ENCODE results near the gene EFTUD2.
"Not testable (repeated sequence)": the region's sequence is repeated elsewhere in the genome, so short reads cannot be mapped to it uniquely, and the experiment has no call there.

The EFTUD2 gene

GRCh38 chr17:44899074-44899782, at the start of gene EFTUD2:
Gene EFTUD2 (minus strand): TSS chr17:44899445. CDS start chr17:44894521, 4,924 bp downstream.
- DNase-seq (ENCODE audit: low read depth): peak; percentile 66
- H3K4me3 ChIP-seq (ENCODE audit: low read depth, low read length): peak within 1 kb of the TSS; percentile 84

GRCh38 chr17:44948315-44948795, 49.1 kb upstream of the EFTUD2 start:
- peak overlapping the region; percentile 89 for H3K4me3 ChIP-seq (ENCODE audit: low read depth, low read length)
- DNase-seq (ENCODE audit: low read depth): no peak

DNA sequence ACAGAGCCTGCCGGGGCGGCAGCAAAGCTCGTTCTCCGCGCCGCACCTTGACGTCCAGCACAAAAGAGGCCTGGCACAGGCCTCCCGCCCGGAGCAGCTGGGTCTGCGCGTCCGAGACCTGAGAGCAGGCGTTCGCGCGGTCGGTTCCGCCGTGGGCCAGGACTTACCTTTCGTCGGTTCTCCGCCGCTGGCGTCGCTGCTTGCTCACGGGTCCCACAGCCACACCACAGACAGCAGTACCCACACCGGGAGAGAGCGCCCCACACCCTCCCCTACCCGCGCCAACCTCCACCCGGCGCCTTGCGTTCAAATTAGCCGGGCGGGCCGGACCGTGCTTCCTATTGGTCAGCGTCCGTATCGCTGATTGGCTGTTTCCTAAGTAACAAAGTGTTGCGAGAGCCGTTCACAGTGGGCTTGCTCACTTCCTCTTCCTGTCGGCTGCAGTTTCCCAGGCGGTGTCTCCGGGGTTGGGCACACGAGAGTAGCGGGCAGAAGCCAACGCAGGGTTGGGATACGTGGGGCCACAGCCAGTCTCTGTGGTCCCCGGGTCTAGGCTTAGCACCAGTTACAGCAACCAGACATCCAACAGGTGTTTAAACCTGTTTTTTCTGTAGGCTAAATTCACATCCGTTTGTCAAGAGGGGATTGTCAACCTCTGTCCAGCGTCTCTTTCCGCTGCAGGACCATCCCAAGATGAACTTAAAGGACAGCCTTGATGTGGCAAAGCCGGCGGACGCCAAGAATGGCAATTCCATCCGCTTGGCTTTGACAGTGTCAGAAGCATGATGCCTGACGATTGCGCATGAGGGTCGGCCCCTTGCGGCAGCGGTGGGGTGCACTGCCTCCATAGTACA, 48.4 kb upstream of the EFTUD2 start, which contains the start of gene KIF18B:
Gene KIF18B (minus strand): TSS at position 313 of the 854 bp plus-strand sequence. CDS start 11,429 bp downstream, outside the sequence.
- peak within 1 kb of the TSS; percentile 89 for H3K4me3 ChIP-seq (ENCODE audit: low read depth, low read length)

DNA sequence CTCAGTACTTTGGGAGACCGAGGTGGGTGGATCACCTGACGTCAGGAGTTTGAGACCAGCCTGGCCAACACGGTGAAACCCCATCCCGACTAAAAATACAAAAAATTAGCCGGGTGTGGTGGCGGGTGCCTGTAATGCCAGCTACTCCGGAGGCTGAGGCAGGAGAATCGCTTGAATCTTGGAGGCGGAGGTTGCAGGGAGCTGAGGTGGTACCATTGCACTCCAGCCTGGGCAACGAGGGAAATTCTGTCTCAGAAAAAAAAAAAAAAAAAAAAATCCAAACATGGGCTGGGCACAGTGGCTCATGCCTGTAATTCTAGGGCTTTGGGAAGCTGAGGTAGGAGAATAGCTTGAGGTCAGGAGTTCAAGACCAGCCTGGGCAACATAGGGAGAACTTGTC, 46.4 kb upstream of the EFTUD2 start:
- not testable (repeated sequence) for DNase-seq (ENCODE audit: low read depth); H3K4me3 ChIP-seq (ENCODE audit: low read depth, low read length)

More for the DNA sequence above, 48.4 kb upstream of the EFTUD2 start, which contains the start of gene KIF18B:
- peak; percentile 72 for DNase-seq (ENCODE audit: low read depth)

- H3K4me3 ChIP-seq (ENCODE audit: low read depth, low read length): no peak overlapping the region
- DNase-seq (ENCODE audit: low read depth): no peak
Observed at GRCh38 chr17:44942456-44942855, 43.2 kb upstream of the EFTUD2 start.

- no peak for DNase-seq (ENCODE audit: low read depth)
- no peak overlapping the region for H3K4me3 ChIP-seq (ENCODE audit: low read depth, low read length)
Observed at GRCh38 chr17:44941712-44942331, 42.6 kb upstream of the EFTUD2 start.

GRCh38 chr17:44940768-44941167, 41.5 kb upstream of the EFTUD2 start:
- DNase-seq (ENCODE audit: low read depth): no peak
- H3K4me3 ChIP-seq (ENCODE audit: low read depth, low read length): no peak overlapping the region

GRCh38 chr17:44940317-44940716, 41.1 kb upstream of the EFTUD2 start:
- DNase-seq (ENCODE audit: low read depth): no peak
- H3K4me3 ChIP-seq (ENCODE audit: low read depth, low read length): no peak overlapping the region

GRCh38 chr17:44935116-44935515, 35.9 kb upstream of the EFTUD2 start:
- no peak overlapping the region for H3K4me3 ChIP-seq (ENCODE audit: low read depth, low read length)
- DNase-seq (ENCODE audit: low read depth): no peak

GRCh38 chr17:44934745-44935105, 35.5 kb upstream of the EFTUD2 start:
- no peak for DNase-seq (ENCODE audit: low read depth)
- H3K4me3 ChIP-seq (ENCODE audit: low read depth, low read length): no peak overlapping the region

GRCh38 chr17:44933824-44934744, 34.8 kb upstream of the EFTUD2 start:
- DNase-seq (ENCODE audit: low read depth): no peak
- H3K4me3 ChIP-seq (ENCODE audit: low read depth, low read length): no peak overlapping the region

GRCh38 chr17:44932787-44933097, 33.5 kb upstream of the EFTUD2 start:
- DNase-seq (ENCODE audit: low read depth): no peak
- H3K4me3 ChIP-seq (ENCODE audit: low read depth, low read length): no peak overlapping the region

DNA sequence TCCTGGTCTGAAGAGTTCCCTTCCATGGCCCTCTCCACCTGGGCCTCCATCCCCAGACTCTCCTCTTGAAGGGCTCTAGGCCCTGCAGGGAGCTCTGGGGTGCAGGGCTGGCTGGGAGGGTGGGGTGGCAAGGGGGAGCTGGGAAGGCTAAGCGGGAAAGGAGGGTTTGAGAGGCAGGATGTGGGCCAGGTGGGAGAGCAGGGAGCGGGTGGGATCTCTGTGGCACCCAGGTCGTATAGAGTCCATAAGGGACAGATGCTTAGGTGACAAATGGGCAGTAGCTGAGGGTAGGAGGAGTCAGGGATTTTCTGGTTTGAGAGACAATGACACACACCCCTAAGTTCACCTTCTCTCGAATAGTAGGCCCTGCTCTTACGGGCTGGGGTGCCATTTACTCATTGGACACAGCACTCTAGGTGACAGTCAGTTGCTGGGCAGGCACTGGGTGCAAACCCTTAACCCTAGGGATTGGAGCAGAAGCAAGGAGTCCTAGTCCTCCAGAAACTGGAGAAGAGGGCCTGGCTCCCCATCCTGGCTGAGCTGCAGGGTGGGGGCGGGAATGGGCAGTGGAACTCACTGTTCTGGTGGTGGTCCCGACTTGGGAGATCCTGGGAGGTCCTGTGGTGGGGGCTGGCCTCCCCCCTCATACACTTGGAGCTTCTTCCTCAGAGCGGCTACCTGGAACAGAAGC, 33.0 kb upstream of the EFTUD2 start:
- no peak overlapping the region for H3K4me3 ChIP-seq (ENCODE audit: low read depth, low read length)

GRCh38 chr17:44931376-44931775, 32.1 kb upstream of the EFTUD2 start:
- DNase-seq (ENCODE audit: low read depth): no peak
- H3K4me3 ChIP-seq (ENCODE audit: low read depth, low read length): no peak overlapping the region

More for the DNA sequence above, 33.0 kb upstream of the EFTUD2 start:
- no peak for DNase-seq (ENCODE audit: low read depth)

GRCh38 chr17:44930667-44931066, 31.4 kb upstream of the EFTUD2 start:
- H3K4me3 ChIP-seq (ENCODE audit: low read depth, low read length): no peak overlapping the region
- DNase-seq (ENCODE audit: low read depth): no peak

GRCh38 chr17:44928950-44929720, 29.9 kb upstream of the EFTUD2 start:
- DNase-seq (ENCODE audit: low read depth): no peak
- no peak overlapping the region for H3K4me3 ChIP-seq (ENCODE audit: low read depth, low read length)

DNA sequence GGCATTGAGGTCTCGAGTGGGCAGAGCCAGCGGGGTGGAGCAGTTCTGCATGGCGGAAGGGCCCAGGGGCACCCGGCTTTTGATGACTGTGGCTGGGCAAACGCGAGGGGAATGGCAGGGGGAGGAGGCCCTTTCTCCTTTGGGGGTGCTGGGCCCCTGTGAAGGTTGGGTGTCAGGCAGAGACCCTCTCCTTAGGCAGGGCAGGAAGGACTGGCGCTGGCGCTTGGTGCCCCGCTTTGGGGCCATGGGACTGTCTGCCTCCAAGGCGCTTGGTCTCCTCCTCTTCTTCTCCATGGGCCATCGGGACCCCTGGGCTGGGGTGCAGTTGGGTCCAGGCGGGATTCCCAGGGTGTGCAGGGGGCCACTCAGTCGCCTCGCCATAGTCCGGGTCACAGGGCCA, 28.9 kb upstream of the EFTUD2 start:
- no peak overlapping the region for H3K4me3 ChIP-seq (ENCODE audit: low read depth, low read length)
- no peak for DNase-seq (ENCODE audit: low read depth)

- H3K4me3 ChIP-seq (ENCODE audit: low read depth, low read length): no peak overlapping the region
Observed at GRCh38 chr17:44927696-44928095, 28.5 kb upstream of the EFTUD2 start.

More at GRCh38 chr17:44927696-44928095, 28.5 kb upstream of the EFTUD2 start:
- no peak for DNase-seq (ENCODE audit: low read depth)
